Stimulated activated CD4-positive, alpha-beta T cell treated with anti-CD3 and anti-CD28 coated beads, Interleukin-2, amount 100 ng/mL, for 4 hours (primary cell): ENCODE data around the gene CCR5.

Experiments used
- DNase-seq: peaks from one replicate; pipeline ENCODE4 v3.0.0-alpha.2; 2020; ENCODE audit warnings: low read depth

Gene CCR5

DNA sequence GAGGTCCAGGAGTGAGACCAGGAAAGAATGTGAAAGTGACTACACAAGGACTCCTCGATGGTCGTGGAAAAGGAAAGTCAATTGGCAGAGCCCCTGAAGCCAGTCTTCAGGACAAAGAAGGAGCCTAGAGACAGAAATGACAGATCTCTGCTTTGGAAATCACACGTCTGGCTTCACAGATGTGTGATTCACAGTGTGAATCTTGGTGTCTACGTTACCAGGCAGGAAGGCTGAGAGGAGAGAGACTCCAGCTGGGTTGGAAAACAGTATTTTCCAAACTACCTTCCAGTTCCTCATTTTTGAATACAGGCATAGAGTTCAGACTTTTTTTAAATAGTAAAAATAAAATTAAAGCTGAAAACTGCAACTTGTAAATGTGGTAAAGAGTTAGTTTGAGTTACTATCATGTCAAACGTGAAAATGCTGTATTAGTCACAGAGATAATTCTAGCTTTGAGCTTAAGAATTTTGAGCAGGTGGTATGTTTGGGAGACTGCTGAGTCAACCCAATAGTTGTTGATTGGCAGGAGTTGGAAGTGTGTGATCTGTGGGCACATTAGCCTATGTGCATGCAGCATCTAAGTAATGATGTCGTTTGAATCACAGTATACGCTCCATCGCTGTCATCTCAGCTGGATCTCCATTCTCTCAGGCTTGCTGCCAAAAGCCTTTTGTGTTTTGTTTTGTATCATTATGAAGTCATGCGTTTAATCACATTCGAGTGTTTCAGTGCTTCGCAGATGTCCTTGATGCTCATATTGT lies 10.8 kb upstream of the CCR5 start:
- no peak for DNase-seq

DNA sequence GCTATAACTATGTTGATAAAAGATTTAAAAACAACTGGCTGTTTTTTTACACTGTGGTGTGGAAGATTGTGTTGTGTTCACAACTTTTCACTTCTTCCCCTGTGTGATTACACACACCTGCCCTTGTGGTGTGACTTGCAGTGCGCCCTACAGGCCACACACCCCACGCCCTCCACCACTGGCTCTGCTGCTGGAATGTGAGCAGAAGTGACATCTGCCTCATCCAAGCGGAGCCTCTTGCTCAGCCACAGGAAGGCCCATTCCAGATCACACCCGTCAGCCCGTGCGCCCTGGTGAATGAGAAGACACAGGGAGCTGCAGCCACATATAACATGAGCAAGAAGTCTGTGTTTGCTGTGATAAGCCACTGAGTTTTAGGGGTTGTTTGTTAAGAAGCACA lies 9.8 kb upstream of the CCR5 start:
- no peak for DNase-seq

- no peak for DNase-seq
Observed at GRCh38 chr3:46361408-46362283, 9.1 kb upstream of the CCR5 start.

DNA sequence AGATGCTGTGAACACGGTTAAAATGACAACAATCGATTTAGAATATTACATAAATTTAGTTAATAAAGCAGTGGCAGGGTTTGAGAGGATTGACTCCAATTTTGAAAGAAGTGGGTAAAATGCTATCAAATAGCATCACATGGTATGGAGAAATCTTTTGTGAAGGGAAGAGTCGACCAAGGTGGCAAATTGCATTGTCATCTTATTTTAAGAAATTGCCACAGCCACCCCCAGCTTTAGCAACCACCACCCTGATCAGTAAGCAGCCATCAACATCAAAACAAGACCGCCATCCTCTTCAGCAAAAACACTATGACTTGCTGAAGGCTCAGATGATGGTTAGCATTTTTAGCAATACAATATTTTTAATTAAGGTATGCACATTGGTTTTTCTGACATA lies 5.7 kb upstream of the CCR5 start:
- no peak for DNase-seq

DNA sequence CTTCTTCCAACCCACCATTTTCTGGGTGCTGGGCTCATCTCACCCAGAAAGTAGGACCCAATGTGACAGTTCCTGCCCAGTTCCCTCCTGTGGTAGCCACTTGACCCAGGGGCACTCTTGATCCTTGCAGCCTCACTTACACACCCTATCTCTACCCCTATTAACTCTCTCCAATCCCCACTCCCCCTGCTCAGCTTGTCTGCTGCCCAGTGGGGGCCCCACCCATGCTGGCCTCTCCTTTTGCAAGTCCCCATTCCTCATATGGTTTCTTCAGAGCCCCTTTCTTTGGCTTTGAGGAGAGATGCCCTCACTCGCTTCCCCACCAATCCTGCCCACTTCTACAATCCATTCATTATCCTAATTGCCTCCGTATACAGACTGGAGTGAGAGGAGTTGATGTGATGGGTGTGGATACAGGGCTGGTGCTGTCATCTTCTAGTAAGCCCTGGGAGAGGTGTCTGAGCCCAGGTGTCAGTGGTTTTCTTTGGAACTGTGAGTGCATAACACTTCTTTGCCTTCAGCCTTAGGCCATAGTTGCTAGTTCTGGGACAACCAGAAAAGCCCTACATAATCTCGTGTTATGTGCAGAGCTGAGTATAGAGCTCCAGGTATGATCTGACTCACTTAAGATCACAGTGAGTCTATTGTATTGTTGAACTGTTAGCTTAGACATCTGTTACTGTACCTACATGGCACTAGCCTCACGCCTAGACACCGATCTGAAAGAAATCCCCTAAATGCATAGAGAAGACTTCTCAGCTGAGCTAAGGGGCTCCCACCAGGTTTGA lies 4.8 kb upstream of the CCR5 start:
- no peak for DNase-seq

GRCh38 chr3:46367811-46368210 lies 2.9 kb upstream of the CCR5 start:
- DNase-seq = no peak

DNA sequence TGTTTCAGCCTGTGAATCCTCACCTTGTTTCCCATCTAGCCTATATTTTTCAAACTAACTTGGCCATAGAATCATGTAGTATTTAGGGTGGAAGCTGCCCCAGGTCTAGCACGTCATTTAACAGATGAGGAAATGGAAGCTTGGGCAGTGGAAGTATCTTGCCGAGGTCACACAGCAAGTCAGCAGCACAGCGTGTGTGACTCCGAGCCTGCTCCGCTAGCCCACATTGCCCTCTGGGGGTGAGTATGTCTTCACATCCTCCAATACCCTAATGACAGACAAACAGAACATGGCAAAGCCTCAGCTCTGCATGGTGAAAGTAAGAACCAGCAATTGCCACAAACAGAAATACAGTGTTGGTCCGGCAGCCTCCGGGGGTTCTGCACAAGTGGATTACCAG lies 2.2 kb upstream of the CCR5 start:
- peak; percentile 24 for DNase-seq

GRCh38 chr3:46369151-46369550 lies 1.6 kb upstream of the CCR5 start:
- DNase-seq = no peak

DNA sequence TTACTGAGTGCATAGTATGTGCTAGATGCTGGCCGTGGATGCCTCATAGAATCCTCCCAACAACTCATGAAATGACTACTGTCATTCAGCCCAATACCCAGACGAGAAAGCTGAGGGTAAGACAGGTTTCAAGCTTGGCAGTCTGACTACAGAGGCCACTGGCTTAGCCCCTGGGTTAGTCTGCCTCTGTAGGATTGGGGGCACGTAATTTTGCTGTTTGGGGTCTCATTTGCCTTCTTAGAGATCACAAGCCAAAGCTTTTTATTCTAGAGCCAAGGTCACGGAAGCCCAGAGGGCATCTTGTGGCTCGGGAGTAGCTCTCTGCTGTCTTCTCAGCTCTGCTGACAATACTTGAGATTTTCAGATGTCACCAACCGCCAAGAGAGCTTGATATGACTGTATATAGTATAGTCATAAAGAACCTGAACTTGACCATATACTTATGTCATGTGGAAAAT lies 1.0 kb upstream of the CCR5 start:
- no peak for DNase-seq

- no peak for DNase-seq
Observed at GRCh38 chr3:46371519-46372340, 984 bp downstream of the CCR5 start.

GRCh38 chr3:46372492-46373359 lies 2.0 kb downstream of the CCR5 start:
- DNase-seq = no peak

- no peak for DNase-seq
Observed at GRCh38 chr3:46374755-46375154, 4.0 kb downstream of the CCR5 start.

- no peak for DNase-seq
Observed at GRCh38 chr3:46375218-46375617, 4.5 kb downstream of the CCR5 start.

DNA sequence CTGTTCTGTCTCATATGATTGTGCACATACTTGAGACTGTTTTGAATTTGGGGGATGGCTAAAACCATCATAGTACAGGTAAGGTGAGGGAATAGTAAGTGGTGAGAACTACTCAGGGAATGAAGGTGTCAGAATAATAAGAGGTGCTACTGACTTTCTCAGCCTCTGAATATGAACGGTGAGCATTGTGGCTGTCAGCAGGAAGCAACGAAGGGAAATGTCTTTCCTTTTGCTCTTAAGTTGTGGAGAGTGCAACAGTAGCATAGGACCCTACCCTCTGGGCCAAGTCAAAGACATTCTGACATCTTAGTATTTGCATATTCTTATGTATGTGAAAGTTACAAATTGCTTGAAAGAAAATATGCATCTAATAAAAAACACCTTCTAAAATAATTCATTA lies 5.1 kb downstream of the CCR5 start:
- DNase-seq = no peak

GRCh38 chr3:46378426-46378942 lies 7.7 kb downstream of the CCR5 start:
- peak; percentile 29 for DNase-seq

- DNase-seq = no peak
Observed at GRCh38 chr3:46380471-46381221, 9.9 kb downstream of the CCR5 start.

GRCh38 chr3:46381625-46382024 lies 10.9 kb downstream of the CCR5 start:
- no peak for DNase-seq

- DNase-seq = no peak
Observed at GRCh38 chr3:46383211-46383950, 12.6 kb downstream of the CCR5 start.

GRCh38 chr3:46383951-46384330 lies 13.2 kb downstream of the CCR5 start:
- DNase-seq = no peak
